ENCODE data around the gene ADGRG6.

ADGRG6 gene

DNA sequence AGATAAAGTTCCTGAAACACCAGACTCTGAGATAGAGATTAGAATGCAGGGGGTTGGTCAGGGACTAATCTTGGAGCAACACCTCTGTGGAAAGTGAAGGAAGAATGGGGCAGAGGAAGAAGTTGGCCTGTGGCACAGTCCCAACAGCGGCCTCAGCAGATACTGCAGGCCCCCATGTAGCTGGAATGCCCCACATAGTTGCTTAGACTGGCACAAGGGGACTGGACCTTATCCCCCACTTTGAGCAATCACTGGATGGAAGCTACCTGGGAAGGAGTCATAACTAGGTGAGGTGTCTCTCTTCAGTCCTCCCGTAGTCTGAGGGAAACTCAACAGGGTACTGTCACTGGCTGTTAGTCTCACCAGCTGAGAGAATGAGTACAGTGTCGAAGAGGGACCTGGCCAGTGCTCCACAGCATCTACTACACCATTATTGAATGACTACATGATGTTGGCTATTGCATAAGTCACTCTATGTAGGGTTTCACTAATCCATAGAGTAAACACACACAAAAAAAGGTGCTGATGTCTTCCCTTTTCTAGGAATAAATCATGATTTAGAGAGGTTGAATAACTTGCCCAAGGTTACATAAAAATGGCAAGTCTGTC lies 47.5 kb downstream of the ADGRG6 start:
- Histone ChIP-seq H3K4me3 (ENCODE audit: low read depth, low read length) (no peak overlapping the region), H3K36me3 (ENCODE audit: control insufficient read depth in 2 of 2, insufficient read depth in 1 of 2, low read length in 2 of 2) (no peaks in the 10 kb centered on the region), H3K9me3 (ENCODE audit: control insufficient read depth, insufficient read depth, low read depth, low read length) (no peaks in the 10 kb centered on the region), H3K27ac (ENCODE audit: extremely low read depth, low read depth, low read length) (no peak overlapping the region), H3K4me1 (ENCODE audit: control insufficient read depth, insufficient read depth, low read length) (no peaks in the 10 kb centered on the region)
- ChIA-PET POLR2A (no interaction called here), CTCF (interaction anchor here (0.6 to 2.3 kb wide), 2 partner anchors 7 to 26 kb away, joined by 3 to 8 read pairs; no protein-coding TSS in a partner anchor)
- TF ChIP-seq, protein P1, sequence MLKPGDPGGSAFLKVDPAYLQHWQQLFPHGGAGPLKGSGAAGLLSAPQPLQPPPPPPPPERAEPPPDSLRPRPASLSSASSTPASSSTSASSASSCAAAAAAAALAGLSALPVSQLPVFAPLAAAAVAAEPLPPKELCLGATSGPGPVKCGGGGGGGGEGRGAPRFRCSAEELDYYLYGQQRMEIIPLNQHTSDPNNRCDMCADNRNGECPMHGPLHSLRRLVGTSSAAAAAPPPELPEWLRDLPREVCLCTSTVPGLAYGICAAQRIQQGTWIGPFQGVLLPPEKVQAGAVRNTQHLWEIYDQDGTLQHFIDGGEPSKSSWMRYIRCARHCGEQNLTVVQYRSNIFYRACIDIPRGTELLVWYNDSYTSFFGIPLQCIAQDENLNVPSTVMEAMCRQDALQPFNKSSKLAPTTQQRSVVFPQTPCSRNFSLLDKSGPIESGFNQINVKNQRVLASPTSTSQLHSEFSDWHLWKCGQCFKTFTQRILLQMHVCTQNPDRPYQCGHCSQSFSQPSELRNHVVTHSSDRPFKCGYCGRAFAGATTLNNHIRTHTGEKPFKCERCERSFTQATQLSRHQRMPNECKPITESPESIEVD (tag by site-specific recombination; IDR thresholded peaks at IDR 0.05), result peak; percentile 43; the same call in 1 of the 2 replicates
- TF ChIP-seq TRIM28 (IDR thresholded peaks at IDR 0.05; ENCODE audit: borderline replicate concordance, low read length), result peak; percentile 22; the same call in 1 of the 2 replicates
- TF ChIP-seq, protein P2, sequence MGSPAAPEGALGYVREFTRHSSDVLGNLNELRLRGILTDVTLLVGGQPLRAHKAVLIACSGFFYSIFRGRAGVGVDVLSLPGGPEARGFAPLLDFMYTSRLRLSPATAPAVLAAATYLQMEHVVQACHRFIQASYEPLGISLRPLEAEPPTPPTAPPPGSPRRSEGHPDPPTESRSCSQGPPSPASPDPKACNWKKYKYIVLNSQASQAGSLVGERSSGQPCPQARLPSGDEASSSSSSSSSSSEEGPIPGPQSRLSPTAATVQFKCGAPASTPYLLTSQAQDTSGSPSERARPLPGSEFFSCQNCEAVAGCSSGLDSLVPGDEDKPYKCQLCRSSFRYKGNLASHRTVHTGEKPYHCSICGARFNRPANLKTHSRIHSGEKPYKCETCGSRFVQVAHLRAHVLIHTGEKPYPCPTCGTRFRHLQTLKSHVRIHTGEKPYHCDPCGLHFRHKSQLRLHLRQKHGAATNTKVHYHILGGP (tag by site-specific recombination; IDR thresholded peaks at IDR 0.05), result peak; percentile 90
- no peak for TF ChIP-seq ZNF664 (tag by site-specific recombination; IDR thresholded peaks at IDR 0.05)
- TF ChIP-seq, protein P3, sequence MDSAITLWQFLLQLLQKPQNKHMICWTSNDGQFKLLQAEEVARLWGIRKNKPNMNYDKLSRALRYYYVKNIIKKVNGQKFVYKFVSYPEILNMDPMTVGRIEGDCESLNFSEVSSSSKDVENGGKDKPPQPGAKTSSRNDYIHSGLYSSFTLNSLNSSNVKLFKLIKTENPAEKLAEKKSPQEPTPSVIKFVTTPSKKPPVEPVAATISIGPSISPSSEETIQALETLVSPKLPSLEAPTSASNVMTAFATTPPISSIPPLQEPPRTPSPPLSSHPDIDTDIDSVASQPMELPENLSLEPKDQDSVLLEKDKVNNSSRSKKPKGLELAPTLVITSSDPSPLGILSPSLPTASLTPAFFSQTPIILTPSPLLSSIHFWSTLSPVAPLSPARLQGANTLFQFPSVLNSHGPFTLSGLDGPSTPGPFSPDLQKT (IDR thresholded peaks at IDR 0.05; ENCODE audit: borderline replicate concordance, low read depth, low read length), result no peak
- TF ChIP-seq, protein P4, sequence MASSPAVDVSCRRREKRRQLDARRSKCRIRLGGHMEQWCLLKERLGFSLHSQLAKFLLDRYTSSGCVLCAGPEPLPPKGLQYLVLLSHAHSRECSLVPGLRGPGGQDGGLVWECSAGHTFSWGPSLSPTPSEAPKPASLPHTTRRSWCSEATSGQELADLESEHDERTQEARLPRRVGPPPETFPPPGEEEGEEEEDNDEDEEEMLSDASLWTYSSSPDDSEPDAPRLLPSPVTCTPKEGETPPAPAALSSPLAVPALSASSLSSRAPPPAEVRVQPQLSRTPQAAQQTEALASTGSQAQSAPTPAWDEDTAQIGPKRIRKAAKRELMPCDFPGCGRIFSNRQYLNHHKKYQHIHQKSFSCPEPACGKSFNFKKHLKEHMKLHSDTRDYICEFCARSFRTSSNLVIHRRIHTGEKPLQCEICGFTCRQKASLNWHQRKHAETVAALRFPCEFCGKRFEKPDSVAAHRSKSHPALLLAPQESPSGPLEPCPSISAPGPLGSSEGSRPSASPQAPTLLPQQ (tag by site-specific recombination; IDR thresholded peaks at IDR 0.05), result 0 out of 2 replicates have a peak, but pooled peaks have one; percentile 23
- TF ChIP-seq, protein P5, sequence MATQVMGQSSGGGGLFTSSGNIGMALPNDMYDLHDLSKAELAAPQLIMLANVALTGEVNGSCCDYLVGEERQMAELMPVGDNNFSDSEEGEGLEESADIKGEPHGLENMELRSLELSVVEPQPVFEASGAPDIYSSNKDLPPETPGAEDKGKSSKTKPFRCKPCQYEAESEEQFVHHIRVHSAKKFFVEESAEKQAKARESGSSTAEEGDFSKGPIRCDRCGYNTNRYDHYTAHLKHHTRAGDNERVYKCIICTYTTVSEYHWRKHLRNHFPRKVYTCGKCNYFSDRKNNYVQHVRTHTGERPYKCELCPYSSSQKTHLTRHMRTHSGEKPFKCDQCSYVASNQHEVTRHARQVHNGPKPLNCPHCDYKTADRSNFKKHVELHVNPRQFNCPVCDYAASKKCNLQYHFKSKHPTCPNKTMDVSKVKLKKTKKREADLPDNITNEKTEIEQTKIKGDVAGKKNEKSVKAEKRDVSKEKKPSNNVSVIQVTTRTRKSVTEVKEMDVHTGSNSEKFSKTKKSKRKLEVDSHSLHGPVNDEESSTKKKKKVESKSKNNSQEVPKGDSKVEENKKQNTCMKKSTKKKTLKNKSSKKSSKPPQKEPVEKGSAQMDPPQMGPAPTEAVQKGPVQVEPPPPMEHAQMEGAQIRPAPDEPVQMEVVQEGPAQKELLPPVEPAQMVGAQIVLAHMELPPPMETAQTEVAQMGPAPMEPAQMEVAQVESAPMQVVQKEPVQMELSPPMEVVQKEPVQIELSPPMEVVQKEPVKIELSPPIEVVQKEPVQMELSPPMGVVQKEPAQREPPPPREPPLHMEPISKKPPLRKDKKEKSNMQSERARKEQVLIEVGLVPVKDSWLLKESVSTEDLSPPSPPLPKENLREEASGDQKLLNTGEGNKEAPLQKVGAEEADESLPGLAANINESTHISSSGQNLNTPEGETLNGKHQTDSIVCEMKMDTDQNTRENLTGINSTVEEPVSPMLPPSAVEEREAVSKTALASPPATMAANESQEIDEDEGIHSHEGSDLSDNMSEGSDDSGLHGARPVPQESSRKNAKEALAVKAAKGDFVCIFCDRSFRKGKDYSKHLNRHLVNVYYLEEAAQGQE (tag by site-specific recombination; IDR thresholded peaks at IDR 0.05), result no peak
- TF ChIP-seq, protein P6, sequence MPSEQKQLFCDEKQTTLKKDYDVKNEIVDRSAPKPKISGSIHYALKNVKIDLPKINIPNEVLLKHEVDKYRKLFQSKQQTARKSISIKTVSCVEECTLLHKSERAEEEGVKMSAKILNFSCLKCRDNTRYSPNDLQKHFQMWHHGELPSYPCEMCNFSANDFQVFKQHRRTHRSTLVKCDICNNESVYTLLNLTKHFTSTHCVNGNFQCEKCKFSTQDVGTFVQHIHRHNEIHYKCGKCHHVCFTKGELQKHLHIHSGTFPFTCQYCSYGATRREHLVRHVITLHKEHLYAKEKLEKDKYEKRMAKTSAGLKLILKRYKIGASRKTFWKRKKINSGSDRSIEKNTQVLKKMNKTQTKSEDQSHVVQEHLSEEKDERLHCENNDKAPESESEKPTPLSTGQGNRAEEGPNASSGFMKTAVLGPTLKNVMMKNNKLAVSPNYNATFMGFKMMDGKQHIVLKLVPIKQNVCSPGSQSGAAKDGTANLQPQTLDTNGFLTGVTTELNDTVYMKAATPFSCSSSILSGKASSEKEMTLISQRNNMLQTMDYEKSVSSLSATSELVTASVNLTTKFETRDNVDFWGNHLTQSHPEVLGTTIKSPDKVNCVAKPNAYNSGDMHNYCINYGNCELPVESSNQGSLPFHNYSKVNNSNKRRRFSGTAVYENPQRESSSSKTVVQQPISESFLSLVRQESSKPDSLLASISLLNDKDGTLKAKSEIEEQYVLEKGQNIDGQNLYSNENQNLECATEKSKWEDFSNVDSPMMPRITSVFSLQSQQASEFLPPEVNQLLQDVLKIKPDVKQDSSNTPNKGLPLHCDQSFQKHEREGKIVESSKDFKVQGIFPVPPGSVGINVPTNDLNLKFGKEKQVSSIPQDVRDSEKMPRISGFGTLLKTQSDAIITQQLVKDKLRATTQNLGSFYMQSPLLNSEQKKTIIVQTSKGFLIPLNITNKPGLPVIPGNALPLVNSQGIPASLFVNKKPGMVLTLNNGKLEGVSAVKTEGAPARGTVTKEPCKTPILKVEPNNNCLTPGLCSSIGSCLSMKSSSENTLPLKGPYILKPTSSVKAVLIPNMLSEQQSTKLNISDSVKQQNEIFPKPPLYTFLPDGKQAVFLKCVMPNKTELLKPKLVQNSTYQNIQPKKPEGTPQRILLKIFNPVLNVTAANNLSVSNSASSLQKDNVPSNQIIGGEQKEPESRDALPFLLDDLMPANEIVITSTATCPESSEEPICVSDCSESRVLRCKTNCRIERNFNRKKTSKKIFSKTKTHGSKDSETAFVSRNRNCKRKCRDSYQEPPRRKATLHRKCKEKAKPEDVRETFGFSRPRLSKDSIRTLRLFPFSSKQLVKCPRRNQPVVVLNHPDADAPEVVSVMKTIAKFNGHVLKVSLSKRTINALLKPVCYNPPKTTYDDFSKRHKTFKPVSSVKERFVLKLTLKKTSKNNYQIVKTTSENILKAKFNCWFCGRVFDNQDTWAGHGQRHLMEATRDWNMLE (tag by site-specific recombination; conservative IDR thresholded peaks at IDR 0.05; ENCODE audit: low read depth), result 0 out of 2 replicates have a peak, but pooled peaks have one; percentile 20
- TF ChIP-seq FEZF1 (tag by site-specific recombination; IDR thresholded peaks at IDR 0.05), result 0 out of 2 replicates have a peak, but pooled peaks have one; percentile 11
- no peak for TF ChIP-seq ZNF324 (tag by site-specific recombination; IDR thresholded peaks at IDR 0.05)
- no peak for TF ChIP-seq ZNF629 (tag by site-specific recombination; IDR thresholded peaks at IDR 0.05)
- no peak for TF ChIP-seq ZNF350 (tag by site-specific recombination; IDR thresholded peaks at IDR 0.05)
- no peak for TF ChIP-seq ZNF558 (tag by site-specific recombination; IDR thresholded peaks at IDR 0.05)
